AG04450 (cell line): ENCODE data around the gene ZNF385D. TPM values are rescaled to one million over a fixed set of nuclear protein-coding genes. Genes with fewer than 3 reads are reported as not detected.

Experiments
- CTCF ChIA-PET: fragments of 300-600, 350-600 bp; formaldehyde crosslinking; extraction: SDS; loops from one replicate; lab custom pipeline; 2022; ENCODE audit warnings: antibody characterized with exemption, inconsistent platforms; lab: Charles Lee
- POLR2A ChIA-PET: fragments of 350-600 bp; formaldehyde crosslinking; extraction: SDS; loops from one replicate; lab custom pipeline; 2021; ENCODE audit warnings: antibody characterized with exemption, inconsistent platforms; lab: Yijun Ruan, JAX
- DNase-seq: peaks from one replicate; pipeline ENCODE4 v3.0.0-alpha.2; 2011; ENCODE audit warnings: low read depth, low spot score
- H3K27ac ChIP-seq: one replicate; pipeline ENCODE4 v1.5.1; 2012; ENCODE audit warnings: low read depth, low read length, control low read depth
- H3K27me3 ChIP-seq: one replicate; pipeline ENCODE4 v1.6.0; 2012; ENCODE audit warnings: low read length; ENCODE audit not compliant: control insufficient read depth, insufficient read depth
- H3K4me3 ChIP-seq: 2 replicates; pipeline ENCODE4 v1.5.1; 2011; ENCODE audit warnings: mild to moderate bottlenecking, low read depth, low read length, control low read depth
- H3K9me3 ChIP-seq: 2 replicates; pipeline ENCODE4 v1.5.1; 2012; ENCODE audit warnings: low read length; ENCODE audit not compliant: control insufficient read depth, insufficient read depth
- polyA plus RNA-seq: library from polyadenylated mRNA; depleted of rRNA; stranded (reverse); fragments of >200 nt; gene quantifications from 2 replicates; pipeline ENCODE4 v1.2.3, GENCODE V29; 2011
- TF ChIP-seq, protein P1 (sequence below): IDR thresholded peaks from 2 replicates; pipeline ENCODE4 v1.5.1; 2011; ENCODE audit warnings: low read depth, low read length, control low read depth, inconsistent platforms

ZNF385D gene
- polyA plus RNA-seq, 1 experiment = 0.10 TPM

DNA sequence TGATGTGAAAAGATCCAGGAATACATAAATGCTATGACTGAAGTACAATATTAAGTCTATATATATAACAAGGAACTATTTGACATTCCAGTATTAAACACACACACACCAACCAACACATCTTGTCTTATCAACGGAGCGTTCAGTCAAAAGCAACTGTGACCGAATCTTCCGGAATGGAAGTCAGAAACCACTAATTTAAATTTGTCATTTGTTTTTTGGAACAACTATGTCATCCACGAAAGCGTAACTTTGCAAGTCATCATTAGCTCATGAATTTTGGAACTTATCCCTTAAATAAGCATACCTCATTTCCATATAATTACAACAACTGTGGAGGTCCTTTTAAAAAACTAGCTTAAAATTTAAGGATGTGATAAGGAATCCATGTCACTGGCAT lies 5.0 kb downstream of the ZNF385D start:
- H3K9me3 ChIP-seq = no peaks in the 10 kb centered on the region
- no peak overlapping the region for H3K27ac ChIP-seq
- DNase-seq = no peak
- no peaks in the 10 kb centered on the region for H3K27me3 ChIP-seq
- POLR2A ChIA-PET = no interaction called here
- no peak overlapping the region for H3K4me3 ChIP-seq
- TF ChIP-seq, protein P1, sequence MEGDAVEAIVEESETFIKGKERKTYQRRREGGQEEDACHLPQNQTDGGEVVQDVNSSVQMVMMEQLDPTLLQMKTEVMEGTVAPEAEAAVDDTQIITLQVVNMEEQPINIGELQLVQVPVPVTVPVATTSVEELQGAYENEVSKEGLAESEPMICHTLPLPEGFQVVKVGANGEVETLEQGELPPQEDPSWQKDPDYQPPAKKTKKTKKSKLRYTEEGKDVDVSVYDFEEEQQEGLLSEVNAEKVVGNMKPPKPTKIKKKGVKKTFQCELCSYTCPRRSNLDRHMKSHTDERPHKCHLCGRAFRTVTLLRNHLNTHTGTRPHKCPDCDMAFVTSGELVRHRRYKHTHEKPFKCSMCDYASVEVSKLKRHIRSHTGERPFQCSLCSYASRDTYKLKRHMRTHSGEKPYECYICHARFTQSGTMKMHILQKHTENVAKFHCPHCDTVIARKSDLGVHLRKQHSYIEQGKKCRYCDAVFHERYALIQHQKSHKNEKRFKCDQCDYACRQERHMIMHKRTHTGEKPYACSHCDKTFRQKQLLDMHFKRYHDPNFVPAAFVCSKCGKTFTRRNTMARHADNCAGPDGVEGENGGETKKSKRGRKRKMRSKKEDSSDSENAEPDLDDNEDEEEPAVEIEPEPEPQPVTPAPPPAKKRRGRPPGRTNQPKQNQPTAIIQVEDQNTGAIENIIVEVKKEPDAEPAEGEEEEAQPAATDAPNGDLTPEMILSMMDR = no peak
- CTCF ChIA-PET = no interaction called here

DNA sequence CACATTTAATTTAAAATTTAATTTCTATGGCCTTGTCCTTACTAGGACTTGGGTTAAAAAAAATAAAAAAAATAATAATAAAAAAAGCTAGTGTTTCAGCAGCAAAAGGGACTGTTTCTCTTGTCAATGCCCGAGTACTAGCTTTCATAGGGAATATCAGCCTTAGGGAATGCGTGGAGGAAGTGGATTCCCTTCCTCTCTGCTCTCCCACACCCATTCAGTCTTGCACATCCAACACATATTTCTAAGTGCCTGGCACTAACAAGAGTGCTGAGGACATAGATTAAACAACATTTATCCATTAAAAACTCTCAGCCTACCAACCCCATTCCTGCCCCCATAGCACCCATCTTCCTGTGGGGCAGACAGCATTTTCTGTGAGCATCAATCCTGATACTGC lies 6.2 kb downstream of the ZNF385D start:
- Histone ChIP-seq H3K4me3 (no peak overlapping the region), H3K9me3 (no peaks in the 10 kb centered on the region), H3K27ac (no peak overlapping the region), H3K27me3 (no peaks in the 10 kb centered on the region)
- ChIA-PET POLR2A (no interaction called here), CTCF (no interaction called here)
- TF ChIP-seq, protein P1 = no peak
- DNase-seq = no peak

DNA sequence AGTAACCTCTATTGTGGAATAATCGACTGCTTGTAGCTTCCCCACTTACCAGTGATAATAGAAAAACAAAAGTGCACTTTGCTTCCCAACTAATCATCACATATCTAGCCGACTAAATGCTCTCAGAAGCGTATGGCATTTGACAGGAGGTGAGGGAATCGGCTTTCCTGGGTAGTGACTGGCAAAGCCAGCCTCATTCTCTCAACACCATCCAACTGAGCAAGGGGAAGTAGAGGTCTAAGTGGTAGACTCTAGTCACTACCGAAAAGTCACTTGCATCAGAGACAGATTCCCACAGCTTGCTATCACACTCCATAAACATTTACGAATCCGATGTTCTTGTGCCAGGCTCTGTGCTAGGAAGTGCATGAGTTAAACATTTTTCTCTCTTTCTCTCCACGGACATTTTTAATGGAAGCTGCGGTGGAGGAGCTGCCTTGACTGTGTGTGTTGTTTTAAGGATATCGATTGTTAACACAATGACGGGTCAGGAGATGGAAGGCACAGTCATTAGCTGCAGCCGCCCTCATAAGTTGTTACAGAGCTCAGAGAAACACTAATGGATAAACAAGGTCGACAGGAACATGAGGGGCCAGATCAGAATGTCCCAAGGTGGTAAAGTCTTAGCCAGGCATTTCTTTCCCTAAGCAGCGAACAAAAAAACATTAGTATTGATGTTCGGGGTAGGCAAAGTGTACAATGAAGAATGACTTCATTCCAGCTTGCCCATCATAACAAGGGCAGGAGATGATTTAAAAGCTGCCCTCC lies 11.9 kb downstream of the ZNF385D start:
- ChIA-PET POLR2A (no interaction called here), CTCF (no interaction called here)

DNA sequence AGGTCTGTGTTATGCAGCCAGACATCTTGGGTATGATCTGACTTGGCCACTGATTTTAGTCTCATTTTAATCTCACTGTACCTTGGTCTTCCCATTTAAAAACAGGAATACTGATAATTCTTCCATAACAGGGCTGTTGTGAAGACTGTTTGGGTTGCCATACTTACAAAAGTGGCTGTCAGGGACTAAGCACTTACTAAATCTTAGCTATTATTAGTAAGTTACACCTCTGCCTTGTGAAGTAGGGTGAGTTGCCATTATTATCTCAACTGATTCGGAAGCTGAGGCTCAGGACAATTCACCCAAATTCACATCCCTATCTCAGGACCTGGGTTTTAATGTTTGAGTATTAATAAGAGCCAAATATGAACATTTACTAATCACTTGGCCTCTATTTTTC lies 12.7 kb downstream of the ZNF385D start:
- TF ChIP-seq, protein P1 = no peak
- no peak overlapping the region for H3K27ac ChIP-seq
- ChIA-PET CTCF (no interaction called here), POLR2A (no interaction called here)
- no peak overlapping the region for H3K4me3 ChIP-seq
- H3K9me3 ChIP-seq = no peaks in the 10 kb centered on the region
- DNase-seq = no peak
- H3K27me3 ChIP-seq = no peaks in the 10 kb centered on the region

More for the DNA sequence above, 11.9 kb downstream of the ZNF385D start:
- TF ChIP-seq, protein P1 = no peak
- no peak overlapping the region for H3K27ac ChIP-seq
- no peak for DNase-seq
- no peak overlapping the region for H3K4me3 ChIP-seq
- H3K27me3 ChIP-seq = no peaks in the 10 kb centered on the region
- H3K9me3 ChIP-seq = no peaks in the 10 kb centered on the region

DNA sequence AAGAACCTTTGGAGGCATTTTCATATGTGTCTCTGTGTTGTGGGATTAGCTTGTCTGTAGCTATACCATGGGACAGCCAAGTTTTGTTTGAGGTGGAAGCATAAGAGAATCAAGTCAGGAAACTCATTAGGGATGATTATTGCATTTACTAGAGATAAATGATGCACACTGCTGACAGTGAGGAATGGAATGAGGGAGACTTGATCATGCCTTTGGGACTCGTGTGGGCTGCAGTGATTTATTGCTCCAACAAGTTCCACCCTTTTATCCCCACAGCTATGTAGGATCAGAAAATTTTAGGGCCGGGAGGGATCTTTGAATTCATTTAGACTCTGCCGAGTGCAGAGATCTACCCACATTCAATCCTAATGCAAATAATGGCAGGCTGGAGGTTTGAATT lies 16.3 kb downstream of the ZNF385D start:
- no peak overlapping the region for H3K27ac ChIP-seq
- H3K9me3 ChIP-seq = no peaks in the 10 kb centered on the region
- CTCF ChIA-PET = no interaction called here
- DNase-seq = no peak
- H3K27me3 ChIP-seq = no peaks in the 10 kb centered on the region
- H3K4me3 ChIP-seq = no peak overlapping the region
- POLR2A ChIA-PET = no interaction called here
- TF ChIP-seq, protein P1 = no peak
